Gastrocnemius medialis (tissue), 4 donors: ENCODE measurements around the gene TOP3A.

Source experiments
- POLR2A ChIP-seq, 2 donors: fragments of 450-650 bp; IDR thresholded peaks; one replicate each; pipeline ENCODE4 v1.6.1; 2017; ENCODE audit warnings: antibody characterized with exemption in 2 of 2, mild to moderate bottlenecking in 2 of 2, moderate library complexity in 2 of 2
- TF ChIP-seq, protein P1 (sequence below), 5 experiments: fragments of 450-650 bp in 3 of 5; fragments of 200-600 bp in 2 of 5; sonication (generic) in 2 of 5; IDR thresholded peaks in 4 of 5; conservative IDR thresholded peaks in 1 of 5; 1 replicate in 4 of 5; 2 replicates in 1 of 5; pipeline ENCODE4 v1.5.1; 2016 to 2019; ENCODE audit warnings: antibody characterized with exemption in 5 of 5, mild to moderate bottlenecking in 3 of 5, moderate library complexity in 3 of 5

DNA sequence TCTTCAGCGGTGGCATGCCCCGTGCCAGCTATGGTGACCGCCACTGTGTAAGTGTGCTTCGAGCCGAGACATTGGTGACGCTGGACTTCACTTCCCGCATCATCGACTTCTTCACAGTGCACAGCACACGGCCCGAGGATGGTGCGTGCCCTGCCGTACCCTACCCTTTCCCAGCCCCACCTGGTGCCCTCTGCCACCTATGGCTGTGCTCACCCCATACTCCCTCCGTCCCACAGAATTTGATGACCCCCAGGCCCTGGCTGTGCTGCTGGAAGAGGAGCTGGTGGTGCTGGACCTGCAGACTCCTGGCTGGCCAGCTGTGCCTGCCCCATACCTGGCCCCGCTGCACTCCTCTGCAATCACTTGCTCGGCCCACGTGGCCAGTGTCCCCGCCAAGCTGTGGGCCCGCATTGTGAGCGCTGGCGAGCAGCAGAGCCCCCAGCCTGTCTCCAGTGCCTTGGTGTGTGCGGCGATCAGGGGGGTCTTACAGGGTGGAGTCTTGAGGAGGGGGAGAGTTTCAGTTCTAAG is 79.9 kb downstream of the TOP3A start:
- TF ChIP-seq, protein P1, sequence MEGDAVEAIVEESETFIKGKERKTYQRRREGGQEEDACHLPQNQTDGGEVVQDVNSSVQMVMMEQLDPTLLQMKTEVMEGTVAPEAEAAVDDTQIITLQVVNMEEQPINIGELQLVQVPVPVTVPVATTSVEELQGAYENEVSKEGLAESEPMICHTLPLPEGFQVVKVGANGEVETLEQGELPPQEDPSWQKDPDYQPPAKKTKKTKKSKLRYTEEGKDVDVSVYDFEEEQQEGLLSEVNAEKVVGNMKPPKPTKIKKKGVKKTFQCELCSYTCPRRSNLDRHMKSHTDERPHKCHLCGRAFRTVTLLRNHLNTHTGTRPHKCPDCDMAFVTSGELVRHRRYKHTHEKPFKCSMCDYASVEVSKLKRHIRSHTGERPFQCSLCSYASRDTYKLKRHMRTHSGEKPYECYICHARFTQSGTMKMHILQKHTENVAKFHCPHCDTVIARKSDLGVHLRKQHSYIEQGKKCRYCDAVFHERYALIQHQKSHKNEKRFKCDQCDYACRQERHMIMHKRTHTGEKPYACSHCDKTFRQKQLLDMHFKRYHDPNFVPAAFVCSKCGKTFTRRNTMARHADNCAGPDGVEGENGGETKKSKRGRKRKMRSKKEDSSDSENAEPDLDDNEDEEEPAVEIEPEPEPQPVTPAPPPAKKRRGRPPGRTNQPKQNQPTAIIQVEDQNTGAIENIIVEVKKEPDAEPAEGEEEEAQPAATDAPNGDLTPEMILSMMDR (IDR thresholded peaks at IDR 0.05 in 4 of 5, conservative IDR thresholded peaks at IDR 0.05 in 1 of 5) = no peak
- no peak for TF ChIP-seq POLR2A (IDR thresholded peaks at IDR 0.05)
